ENCODE measurements around the gene EPC1.

- TF ChIP-seq CTCF (IDR thresholded peaks at IDR 0.05) = peak in 4 of 5 experiments; percentile 22 to 31 (median 28)
- no peak for TF ChIP-seq POLR2A (IDR thresholded peaks at IDR 0.05)
These were observed 30.7 kb upstream of the EPC1 start for GRCh38 chr10:32377458-32378259.

All from tibial nerve (tissue), 3 donors.